Spinal cord (tissue), 10 donors: ENCODE data around the gene SLC25A48. TPM values are rescaled to one million over a fixed set of nuclear protein-coding genes. Genes with fewer than 3 reads are reported as not detected.

Experiments used
- DNase-seq, 6 donors: peaks; one replicate each; pipeline versions ENCODE4 v3.0.0 to v3.0.0-alpha.2; 2013 to 2015; ENCODE audit warnings: low spot score in 6 of 6, low read depth in 4 of 6
- H3K27ac ChIP-seq: one replicate; pipeline ENCODE4 v1.5.1; 2013; ENCODE audit warnings: low read depth, low read length, control low read depth
- H3K27me3 ChIP-seq: one replicate; pipeline ENCODE4 v1.6.1; 2013; ENCODE audit warnings: low read length; ENCODE audit not compliant: control insufficient read depth, insufficient read depth
- H3K36me3 ChIP-seq: one replicate; pipeline ENCODE4 v1.6.1; 2013; ENCODE audit warnings: low read length; ENCODE audit not compliant: control insufficient read depth, insufficient read depth
- H3K4me1 ChIP-seq: one replicate; pipeline ENCODE4 v1.6.1; 2013; ENCODE audit warnings: low read length; ENCODE audit not compliant: control insufficient read depth, insufficient read depth
- H3K4me3 ChIP-seq: one replicate; pipeline ENCODE4 v1.5.1; 2013; ENCODE audit warnings: low read depth, low read length, control low read depth
- H3K9me3 ChIP-seq: one replicate; pipeline ENCODE4 v1.6.1; 2013; ENCODE audit warnings: low read length; ENCODE audit not compliant: control insufficient read depth, insufficient read depth
- WGBS: methylation state at CpG from one replicate; pipeline ENCODE4 v1.1.5; 2013; ENCODE audit warnings: missing lambda C conversion rate; ENCODE audit not compliant: insufficient coverage; 5-methylcytosine and 5-hydroxymethylcytosine counted together
- polyA plus RNA-seq, 2 donors: library from polyadenylated mRNA; unstranded; fragments of 120-200 nt; gene quantifications; one replicate each; pipeline ENCODE4 v1.2.1, GENCODE V29; 2013; ENCODE audit not compliant: insufficient read length in 2 of 2
- total RNA-seq, 2 donors: library from RNA; depleted of rRNA in 1 of 2; stranded (reverse); fragments of 120-200 nt in 1 of 2; fragments of >200 nt in 1 of 2; gene quantifications; one replicate each; pipeline versions ENCODE4 v1.2.3 to v1.2.4, GENCODE V29; 2013 to 2014
- donor health status: healthy.

SLC25A48 gene
- total and polyA plus RNA-seq, 4 donors, result 6.8 to 50.2 (median 23.5) TPM

GRCh38 chr5:135895474-135896006 lies 61.1 kb downstream of the SLC25A48 start, which contains the start of gene IL9:
Gene IL9 (minus strand): TSS chr5:135895841. CDS start chr5:135895816, 25 bp downstream.
- Histone ChIP-seq H3K27me3 (no peaks in the 10 kb centered on the region), H3K4me1 (peaks cover 3% of the 10 kb centered on the region), H3K9me3 (no peaks in the 10 kb centered on the region), H3K36me3 (no peaks in the 10 kb centered on the region), H3K27ac (no peak within 1 kb of the TSS), H3K4me3 (no peak within 1 kb of the TSS)
- no peak for DNase-seq
- WGBS, result 78% methylated on average over 5 of the region's 7 CpGs

DNA sequence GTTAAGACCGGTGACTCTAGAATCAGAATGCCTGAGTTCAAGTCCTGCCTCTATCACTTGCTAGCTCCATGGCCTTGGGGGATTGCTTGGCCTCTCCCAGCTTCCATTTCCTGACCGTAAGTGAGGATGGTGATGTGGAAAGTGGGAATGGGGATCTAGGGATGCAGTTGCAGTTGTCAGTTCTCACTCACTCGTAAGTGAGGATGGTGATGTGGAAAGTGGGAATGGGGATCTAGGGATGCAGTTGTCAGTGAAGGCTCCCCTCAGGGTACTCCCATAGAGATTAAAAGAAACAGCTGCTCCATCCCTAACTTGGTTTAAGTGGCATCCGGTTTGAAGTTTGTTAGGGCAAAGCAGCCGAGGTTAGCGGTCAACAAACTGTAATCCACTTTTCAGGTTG lies 64.2 kb downstream of the SLC25A48 start:
- H3K27ac ChIP-seq, result no peak overlapping the region

DNA sequence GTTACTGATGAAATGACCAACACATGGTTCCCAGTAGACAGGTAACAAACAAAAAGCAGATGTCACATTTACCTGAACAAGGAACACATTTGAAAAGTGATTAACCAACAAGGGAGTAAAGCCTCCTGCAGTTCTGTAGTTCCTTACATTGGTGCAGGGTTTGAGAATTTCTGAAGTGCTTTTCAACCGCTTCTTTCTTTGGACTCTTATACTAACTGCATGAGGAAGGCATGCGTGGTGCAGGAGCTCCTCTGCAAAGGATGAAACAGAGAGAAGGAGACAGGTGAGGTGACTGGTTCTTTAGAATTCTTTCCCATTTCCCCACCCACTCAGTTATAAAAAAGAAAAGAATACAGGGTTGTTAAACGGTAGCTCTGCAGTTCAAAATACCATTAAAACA lies 65.8 kb downstream of the SLC25A48 start:
- H3K4me1 ChIP-seq, result no peaks in the 10 kb centered on the region
- WGBS, result no CpG with 5 or more reads among the region's 3 CpGs
- no peak for DNase-seq
- H3K27me3 ChIP-seq, result no peaks in the 10 kb centered on the region
- H3K36me3 ChIP-seq, result no peaks in the 10 kb centered on the region
- no peak overlapping the region for H3K27ac ChIP-seq
- H3K9me3 ChIP-seq, result no peaks in the 10 kb centered on the region
- no peak overlapping the region for H3K4me3 ChIP-seq

More for the DNA sequence above, 64.2 kb downstream of the SLC25A48 start:
- H3K4me1 ChIP-seq, result no peaks in the 10 kb centered on the region
- H3K27me3 ChIP-seq, result no peaks in the 10 kb centered on the region
- no peak overlapping the region for H3K4me3 ChIP-seq
- H3K9me3 ChIP-seq, result no peaks in the 10 kb centered on the region
- no peaks in the 10 kb centered on the region for H3K36me3 ChIP-seq
- no peak for DNase-seq
- WGBS, result 100% methylated on average over 3 of the region's 6 CpGs

- H3K4me3 ChIP-seq, result no peak overlapping the region
- no peaks in the 10 kb centered on the region for H3K27me3 ChIP-seq
- no peaks in the 10 kb centered on the region for H3K9me3 ChIP-seq
- no peak overlapping the region for H3K27ac ChIP-seq
- no peaks in the 10 kb centered on the region for H3K4me1 ChIP-seq
- H3K36me3 ChIP-seq, result no peaks in the 10 kb centered on the region
- 88% methylated on average over 2 of the region's 3 CpGs for WGBS
- no peak for DNase-seq
These were observed 67.2 kb downstream of the SLC25A48 start for GRCh38 chr5:135901633-135902032.

DNA sequence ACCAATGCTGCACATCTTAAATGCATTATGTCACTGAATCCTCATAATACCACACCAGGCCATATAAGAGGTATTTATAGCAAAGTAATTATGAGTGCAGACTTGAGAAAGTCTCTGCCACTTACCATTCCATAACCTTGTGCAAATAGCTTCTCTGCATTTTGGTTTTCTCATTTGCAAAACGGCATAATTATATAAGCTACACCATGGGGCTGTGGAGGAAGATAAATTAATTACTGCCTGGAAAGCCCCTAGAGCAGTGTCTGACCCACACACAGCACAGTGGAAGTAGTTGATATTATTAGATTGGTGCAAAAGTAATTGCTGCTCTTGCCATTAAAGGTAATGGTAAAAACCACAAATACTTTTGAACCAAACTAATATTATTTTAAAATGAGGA lies 70.7 kb downstream of the SLC25A48 start:
- Histone ChIP-seq H3K9me3 (no peaks in the 10 kb centered on the region), H3K4me1 (no peaks in the 10 kb centered on the region), H3K4me3 (no peak overlapping the region), H3K36me3 (no peaks in the 10 kb centered on the region), H3K27me3 (no peaks in the 10 kb centered on the region), H3K27ac (no peak overlapping the region)
- no CpG with 5 or more reads among the region's 1 CpG for WGBS
- no peak for DNase-seq

- H3K27ac ChIP-seq, result no peak overlapping the region
- no peak for DNase-seq
- no peaks in the 10 kb centered on the region for H3K36me3 ChIP-seq
- no peaks in the 10 kb centered on the region for H3K4me1 ChIP-seq
- WGBS, result 89% methylated on average over 3 of the region's 4 CpGs
- H3K4me3 ChIP-seq, result no peak overlapping the region
- H3K27me3 ChIP-seq, result no peaks in the 10 kb centered on the region
- no peaks in the 10 kb centered on the region for H3K9me3 ChIP-seq
These were observed 79.5 kb downstream of the SLC25A48 start for GRCh38 chr5:135913713-135914626.

- no peaks in the 10 kb centered on the region for H3K9me3 ChIP-seq
- no peaks in the 10 kb centered on the region for H3K4me1 ChIP-seq
- no peak overlapping the region for H3K27ac ChIP-seq
- WGBS, result no CpG with 5 or more reads among the region's 5 CpGs
- no peak for DNase-seq
- H3K4me3 ChIP-seq, result no peak overlapping the region
- no peaks in the 10 kb centered on the region for H3K27me3 ChIP-seq
- no peaks in the 10 kb centered on the region for H3K36me3 ChIP-seq
These were observed 81.1 kb downstream of the SLC25A48 start for GRCh38 chr5:135915466-135916001.

DNA sequence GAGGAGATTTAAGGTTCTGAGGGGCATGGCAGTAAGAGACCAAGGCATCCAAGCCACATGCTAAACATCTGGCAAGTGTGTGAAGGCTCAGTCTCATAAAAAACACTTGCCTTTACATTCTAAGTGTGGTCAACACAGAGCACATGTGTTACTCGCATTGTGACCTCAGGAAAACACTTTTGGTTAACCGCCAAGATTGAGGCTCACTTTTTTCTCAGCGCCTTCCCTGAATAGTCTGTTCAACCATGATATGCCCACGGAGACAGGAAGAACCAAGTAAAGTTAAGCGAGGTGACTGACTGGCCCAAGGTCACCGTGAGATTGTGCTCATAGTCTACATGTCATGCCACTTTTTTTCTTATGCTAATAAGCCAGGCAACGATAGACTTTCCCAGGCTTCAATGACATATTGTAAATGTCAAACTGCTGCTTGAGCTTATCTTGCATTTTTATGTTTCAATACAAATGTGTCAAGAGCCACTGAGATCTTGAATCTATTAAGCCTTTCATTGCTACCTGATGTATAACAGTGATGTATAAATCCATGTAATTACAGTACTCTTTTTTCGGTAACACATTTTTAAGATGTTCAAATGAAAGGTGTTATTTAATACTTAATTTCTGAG lies 82.3 kb downstream of the SLC25A48 start:
- 82% methylated on average over 6 of the region's 8 CpGs for WGBS
- Histone ChIP-seq H3K4me3 (no peak overlapping the region), H3K36me3 (no peaks in the 10 kb centered on the region), H3K9me3 (no peaks in the 10 kb centered on the region), H3K27ac (no peak overlapping the region), H3K27me3 (no peaks in the 10 kb centered on the region), H3K4me1 (no peaks in the 10 kb centered on the region)
- peak in 1 of 6 donors; percentile 21 for DNase-seq

- Histone ChIP-seq H3K4me1 (no peaks in the 10 kb centered on the region), H3K36me3 (no peaks in the 10 kb centered on the region), H3K4me3 (no peak overlapping the region), H3K9me3 (no peaks in the 10 kb centered on the region), H3K27ac (no peak overlapping the region), H3K27me3 (peaks cover 4% of the 10 kb centered on the region)
- DNase-seq, result no peak
- 62% methylated on average over 1 of the region's 3 CpGs for WGBS
These were observed 85.7 kb downstream of the SLC25A48 start for GRCh38 chr5:135920199-135920598.
